ENCODE measurements around the gene GSK3B.
"Not testable (repeated sequence)": the region's sequence is repeated elsewhere in the genome, so short reads cannot be mapped to it uniquely, and the experiment has no call there.

The GSK3B gene

GRCh38 chr3:119927190-119927589 is 167.1 kb downstream of the GSK3B start:
- DNase-seq, result no peak

GRCh38 chr3:119924111-119925094 is 169.8 kb downstream of the GSK3B start:
- no peak for DNase-seq

- DNase-seq, result no peak
These were observed 175.0 kb downstream of the GSK3B start for GRCh38 chr3:119918992-119919933.

GRCh38 chr3:119913021-119913420 is 181.2 kb downstream of the GSK3B start:
- no peak for DNase-seq

GRCh38 chr3:119912220-119912619 is 182.0 kb downstream of the GSK3B start:
- no peak for DNase-seq

GRCh38 chr3:119911748-119912147 is 182.5 kb downstream of the GSK3B start:
- DNase-seq, result peak; percentile 27

- no peak for DNase-seq
These were observed 192.2 kb downstream of the GSK3B start for GRCh38 chr3:119902061-119902460.

- no peak for DNase-seq
These were observed 193.1 kb downstream of the GSK3B start for GRCh38 chr3:119901148-119901547.

- DNase-seq, result no peak
These were observed 195.1 kb downstream of the GSK3B start for GRCh38 chr3:119899192-119899511.

GRCh38 chr3:119898478-119899191 is 195.6 kb downstream of the GSK3B start:
- no peak for DNase-seq

GRCh38 chr3:119894195-119894594 is 200.1 kb downstream of the GSK3B start:
- DNase-seq, result no peak

- DNase-seq, result no peak
These were observed 200.5 kb downstream of the GSK3B start for GRCh38 chr3:119893769-119894168.

- peak; percentile 30 for DNase-seq
These were observed 202.1 kb downstream of the GSK3B start for GRCh38 chr3:119891944-119892721.

GRCh38 chr3:119888681-119889080 is 205.6 kb downstream of the GSK3B start:
- not testable (repeated sequence) for DNase-seq

- no peak for DNase-seq
These were observed 208.3 kb downstream of the GSK3B start for GRCh38 chr3:119885746-119886530.

GRCh38 chr3:119884161-119884557 is 210.1 kb downstream of the GSK3B start:
- no peak for DNase-seq

- no peak for DNase-seq
These were observed 210.6 kb downstream of the GSK3B start for GRCh38 chr3:119883461-119884160.

- DNase-seq, result no peak
These were observed 213.3 kb downstream of the GSK3B start for GRCh38 chr3:119880966-119881365.

GRCh38 chr3:119873646-119874045 is 220.6 kb downstream of the GSK3B start:
- no peak for DNase-seq

GRCh38 chr3:119872773-119873172 is 221.5 kb downstream of the GSK3B start:
- no peak for DNase-seq

GRCh38 chr3:119871571-119871970 is 222.7 kb downstream of the GSK3B start:
- no peak for DNase-seq
